Omental fat pad (tissue), 4 donors: ENCODE data around the gene CNGB1. TPM values are rescaled to one million over a fixed set of nuclear protein-coding genes. Genes with fewer than 3 reads are reported as not detected.

ENCODE experiments used
- ATAC-seq: fragments of 150-250 bp; one replicate; pipeline ENCODE4 v1.9.1; 2016; ENCODE audit warnings: mild to moderate bottlenecking, moderate library complexity; ENCODE audit not compliant: low FRiP score
- DNase-seq: peaks from one replicate; pipeline ENCODE4 v3.0.0-alpha.2; 2019; ENCODE audit warnings: low spot score
- total RNA-seq, 4 donors: library from RNA; depleted of rRNA; stranded (reverse); fragments of >200 nt; gene quantifications; one replicate each; pipeline ENCODE4 v1.1.0, GENCODE V29; 2016
- TF ChIP-seq, protein P1 (sequence below), 3 donors: fragments of 450-650 bp; IDR thresholded peaks; one replicate each; pipeline ENCODE4 v1.5.1; 2016 to 2017; ENCODE audit warnings: antibody characterized with exemption in 3 of 3, mild to moderate bottlenecking in 3 of 3, moderate library complexity in 2 of 3

Gene CNGB1
- total RNA-seq, 4 donors from 2014 or later = not detected

- TF ChIP-seq, protein P1, sequence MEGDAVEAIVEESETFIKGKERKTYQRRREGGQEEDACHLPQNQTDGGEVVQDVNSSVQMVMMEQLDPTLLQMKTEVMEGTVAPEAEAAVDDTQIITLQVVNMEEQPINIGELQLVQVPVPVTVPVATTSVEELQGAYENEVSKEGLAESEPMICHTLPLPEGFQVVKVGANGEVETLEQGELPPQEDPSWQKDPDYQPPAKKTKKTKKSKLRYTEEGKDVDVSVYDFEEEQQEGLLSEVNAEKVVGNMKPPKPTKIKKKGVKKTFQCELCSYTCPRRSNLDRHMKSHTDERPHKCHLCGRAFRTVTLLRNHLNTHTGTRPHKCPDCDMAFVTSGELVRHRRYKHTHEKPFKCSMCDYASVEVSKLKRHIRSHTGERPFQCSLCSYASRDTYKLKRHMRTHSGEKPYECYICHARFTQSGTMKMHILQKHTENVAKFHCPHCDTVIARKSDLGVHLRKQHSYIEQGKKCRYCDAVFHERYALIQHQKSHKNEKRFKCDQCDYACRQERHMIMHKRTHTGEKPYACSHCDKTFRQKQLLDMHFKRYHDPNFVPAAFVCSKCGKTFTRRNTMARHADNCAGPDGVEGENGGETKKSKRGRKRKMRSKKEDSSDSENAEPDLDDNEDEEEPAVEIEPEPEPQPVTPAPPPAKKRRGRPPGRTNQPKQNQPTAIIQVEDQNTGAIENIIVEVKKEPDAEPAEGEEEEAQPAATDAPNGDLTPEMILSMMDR (IDR thresholded peaks at IDR 0.05) = no peak
- ATAC-seq (no peak), DNase-seq (no peak)
Observed at GRCh38 chr16:57889522-57889921, 81.4 kb downstream of the CNGB1 start.

- DNase-seq (peak; percentile 15), ATAC-seq (no peak)
- TF ChIP-seq, protein P1 (IDR thresholded peaks at IDR 0.05) = no peak
Observed at GRCh38 chr16:57889111-57889510, 81.8 kb downstream of the CNGB1 start.

GRCh38 chr16:57888128-57888527 is 82.8 kb downstream of the CNGB1 start:
- TF ChIP-seq, protein P1 (IDR thresholded peaks at IDR 0.05) = no peak
- ATAC-seq (no peak), DNase-seq (no peak)

DNA sequence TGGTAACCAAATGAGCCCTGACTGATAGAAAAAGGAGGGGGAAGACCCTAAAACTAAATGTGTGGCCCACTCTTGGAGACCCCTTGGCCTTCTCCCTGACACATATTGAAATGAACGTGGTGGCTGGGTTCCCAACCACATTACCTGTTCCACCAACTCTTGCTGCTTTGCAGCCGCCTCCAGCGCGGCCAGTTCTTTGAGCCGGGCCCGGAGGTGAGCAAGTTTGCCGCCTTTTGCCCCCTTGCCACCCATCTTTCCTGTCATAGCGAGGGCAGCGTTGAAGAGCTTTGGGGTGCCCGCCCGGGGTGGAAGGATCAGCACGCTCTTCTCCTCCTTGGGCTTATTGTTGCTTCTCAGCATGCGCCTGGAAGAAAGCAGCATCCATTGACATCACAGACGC is 83.2 kb downstream of the CNGB1 start:
- TF ChIP-seq, protein P1 (IDR thresholded peaks at IDR 0.05) = no peak
- DNase-seq (peak; percentile 6), ATAC-seq (no peak)

- ATAC-seq (no peak), DNase-seq (peak; percentile 19)
- TF ChIP-seq, protein P1 (IDR thresholded peaks at IDR 0.05) = no peak
Observed at GRCh38 chr16:57886427-57886826, 84.5 kb downstream of the CNGB1 start.

DNA sequence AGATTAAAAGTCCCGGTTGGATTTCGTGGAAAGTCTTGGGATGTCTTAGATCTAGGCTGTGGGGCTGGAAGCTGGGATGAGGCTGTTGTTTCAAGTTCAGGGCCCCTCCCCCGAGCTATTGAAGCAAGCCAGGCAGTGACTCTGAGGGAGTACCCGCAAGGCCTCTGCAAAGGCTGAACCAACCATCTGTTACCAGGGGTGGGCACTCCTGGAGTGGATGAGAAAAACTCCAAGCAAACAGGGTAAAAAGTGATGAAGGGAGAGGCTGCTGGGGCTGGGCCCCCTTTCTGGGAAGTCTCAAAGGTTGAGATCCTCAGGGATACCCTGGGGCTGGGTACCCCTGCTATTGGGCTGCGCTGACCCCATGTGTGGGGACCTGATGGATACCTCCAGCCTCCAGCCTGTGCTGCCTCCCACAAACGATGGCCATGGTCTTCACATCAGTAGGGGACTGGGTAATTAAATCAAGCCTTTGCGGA is 86.2 kb downstream of the CNGB1 start:
- TF ChIP-seq, protein P1 (IDR thresholded peaks at IDR 0.05) = no peak
- ATAC-seq (no peak), DNase-seq (no peak)

- ATAC-seq (no peak), DNase-seq (no peak)
Observed at GRCh38 chr16:57883953-57884654, 86.8 kb downstream of the CNGB1 start.

More at GRCh38 chr16:57883953-57884654, 86.8 kb downstream of the CNGB1 start:
- TF ChIP-seq, protein P1 (IDR thresholded peaks at IDR 0.05) = no peak
